GM12875 (cell line): ENCODE results near the gene MOGAT1.

Source experiments
- H3K4me3 ChIP-seq: one replicate; pipeline ENCODE4 v1.5.1; 2011; ENCODE audit warnings: low read depth, low read length, control low read depth
- TF ChIP-seq, protein P1 (sequence below): IDR thresholded peaks from 2 replicates; pipeline ENCODE4 v1.5.1; 2011; ENCODE audit warnings: low read depth, mild to moderate bottlenecking, control low read depth, inconsistent platforms, low read length, moderate library complexity, borderline replicate concordance; ENCODE audit not compliant: insufficient read depth

MOGAT1 gene

GRCh38 chr2:222703091-222703490 lies 31.6 kb downstream of the MOGAT1 start:
- TF ChIP-seq, protein P1, sequence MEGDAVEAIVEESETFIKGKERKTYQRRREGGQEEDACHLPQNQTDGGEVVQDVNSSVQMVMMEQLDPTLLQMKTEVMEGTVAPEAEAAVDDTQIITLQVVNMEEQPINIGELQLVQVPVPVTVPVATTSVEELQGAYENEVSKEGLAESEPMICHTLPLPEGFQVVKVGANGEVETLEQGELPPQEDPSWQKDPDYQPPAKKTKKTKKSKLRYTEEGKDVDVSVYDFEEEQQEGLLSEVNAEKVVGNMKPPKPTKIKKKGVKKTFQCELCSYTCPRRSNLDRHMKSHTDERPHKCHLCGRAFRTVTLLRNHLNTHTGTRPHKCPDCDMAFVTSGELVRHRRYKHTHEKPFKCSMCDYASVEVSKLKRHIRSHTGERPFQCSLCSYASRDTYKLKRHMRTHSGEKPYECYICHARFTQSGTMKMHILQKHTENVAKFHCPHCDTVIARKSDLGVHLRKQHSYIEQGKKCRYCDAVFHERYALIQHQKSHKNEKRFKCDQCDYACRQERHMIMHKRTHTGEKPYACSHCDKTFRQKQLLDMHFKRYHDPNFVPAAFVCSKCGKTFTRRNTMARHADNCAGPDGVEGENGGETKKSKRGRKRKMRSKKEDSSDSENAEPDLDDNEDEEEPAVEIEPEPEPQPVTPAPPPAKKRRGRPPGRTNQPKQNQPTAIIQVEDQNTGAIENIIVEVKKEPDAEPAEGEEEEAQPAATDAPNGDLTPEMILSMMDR, result no peak

GRCh38 chr2:222703886-222704285 lies 32.4 kb downstream of the MOGAT1 start:
- H3K4me3 ChIP-seq, result no peak overlapping the region
- TF ChIP-seq, protein P1, result no peak

More at GRCh38 chr2:222703091-222703490, 31.6 kb downstream of the MOGAT1 start:
- H3K4me3 ChIP-seq, result no peak overlapping the region

DNA sequence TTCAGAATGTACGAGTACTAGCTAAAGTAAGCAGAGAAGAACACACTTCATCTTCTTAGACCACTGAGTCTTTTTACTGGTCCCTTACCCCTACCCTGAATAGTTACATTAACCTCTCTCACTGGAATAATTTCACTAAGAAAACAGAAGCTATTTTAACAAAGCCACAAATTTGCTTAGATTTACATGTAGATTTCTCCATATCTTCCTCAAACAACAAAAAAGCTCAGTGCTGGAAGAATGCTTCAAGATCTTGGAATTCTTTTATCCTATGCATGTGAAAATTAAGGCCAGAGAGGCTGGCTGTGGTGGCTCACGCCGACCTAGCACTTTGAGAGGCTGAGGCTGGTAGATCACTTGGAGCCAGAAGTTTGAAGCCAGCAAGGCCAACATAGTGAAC lies 35.2 kb downstream of the MOGAT1 start:
- TF ChIP-seq, protein P1, result no peak

DNA sequence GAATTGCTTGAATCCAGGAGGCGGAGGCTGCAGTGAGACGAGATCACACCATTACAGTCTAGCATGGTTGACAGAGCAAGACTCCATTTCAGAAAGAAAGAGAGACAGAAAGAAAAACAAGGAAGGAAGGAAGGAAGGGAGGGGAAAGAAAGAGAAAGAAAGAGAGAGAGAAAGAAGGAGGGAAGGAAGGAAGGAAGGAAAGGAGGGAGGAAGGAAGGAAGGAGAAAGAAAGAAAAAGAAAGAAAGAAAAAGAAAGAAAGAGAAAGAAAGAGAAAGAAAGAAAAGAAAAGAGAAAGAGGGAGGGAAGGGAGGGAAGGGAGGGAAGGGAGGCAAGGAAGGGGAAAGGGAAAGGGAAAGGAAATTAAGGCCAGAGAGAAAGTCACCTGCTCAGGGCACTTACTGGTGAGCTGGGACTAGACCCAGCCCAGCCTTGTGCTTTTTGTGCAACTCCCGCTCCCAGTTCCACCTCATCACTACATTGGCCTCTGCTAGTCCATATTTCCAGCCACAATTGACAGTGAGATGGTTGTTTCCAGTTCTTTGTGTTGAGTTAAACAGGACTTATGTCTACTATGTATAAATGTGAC lies 35.7 kb downstream of the MOGAT1 start:
- no peak overlapping the region for H3K4me3 ChIP-seq
- TF ChIP-seq, protein P1, result no peak

More for the DNA sequence above, 35.2 kb downstream of the MOGAT1 start:
- no peak overlapping the region for H3K4me3 ChIP-seq

- no peak overlapping the region for H3K4me3 ChIP-seq
- TF ChIP-seq, protein P1, result no peak
Measured at GRCh38 chr2:222707689-222708273, 36.3 kb downstream of the MOGAT1 start.

DNA sequence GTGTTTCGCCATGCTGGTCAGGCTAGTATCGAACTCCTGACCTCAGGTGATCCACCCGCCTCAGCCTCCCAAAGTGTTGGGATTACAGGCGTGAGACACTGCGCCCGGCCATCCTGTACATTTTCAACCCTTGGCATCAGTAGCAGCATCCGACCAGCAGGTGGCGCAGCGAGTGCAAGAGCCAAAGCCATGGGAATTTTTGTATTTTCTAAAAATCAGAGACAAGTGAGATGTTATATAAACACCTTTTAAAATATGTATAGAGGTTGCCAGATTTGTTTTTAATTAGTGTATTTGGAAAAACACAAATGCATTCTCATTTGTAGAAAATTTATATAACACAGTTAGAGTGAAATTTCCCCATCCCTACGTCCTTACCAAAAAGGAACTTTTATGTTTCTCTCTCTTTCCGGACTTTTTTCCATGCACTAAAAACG lies 36.8 kb downstream of the MOGAT1 start:
- no peak overlapping the region for H3K4me3 ChIP-seq

More for the DNA sequence above, 36.8 kb downstream of the MOGAT1 start:
- TF ChIP-seq, protein P1, result peak; percentile 79
